ENCODE measurements around the gene MRPL12.

MRPL12 gene

DNA sequence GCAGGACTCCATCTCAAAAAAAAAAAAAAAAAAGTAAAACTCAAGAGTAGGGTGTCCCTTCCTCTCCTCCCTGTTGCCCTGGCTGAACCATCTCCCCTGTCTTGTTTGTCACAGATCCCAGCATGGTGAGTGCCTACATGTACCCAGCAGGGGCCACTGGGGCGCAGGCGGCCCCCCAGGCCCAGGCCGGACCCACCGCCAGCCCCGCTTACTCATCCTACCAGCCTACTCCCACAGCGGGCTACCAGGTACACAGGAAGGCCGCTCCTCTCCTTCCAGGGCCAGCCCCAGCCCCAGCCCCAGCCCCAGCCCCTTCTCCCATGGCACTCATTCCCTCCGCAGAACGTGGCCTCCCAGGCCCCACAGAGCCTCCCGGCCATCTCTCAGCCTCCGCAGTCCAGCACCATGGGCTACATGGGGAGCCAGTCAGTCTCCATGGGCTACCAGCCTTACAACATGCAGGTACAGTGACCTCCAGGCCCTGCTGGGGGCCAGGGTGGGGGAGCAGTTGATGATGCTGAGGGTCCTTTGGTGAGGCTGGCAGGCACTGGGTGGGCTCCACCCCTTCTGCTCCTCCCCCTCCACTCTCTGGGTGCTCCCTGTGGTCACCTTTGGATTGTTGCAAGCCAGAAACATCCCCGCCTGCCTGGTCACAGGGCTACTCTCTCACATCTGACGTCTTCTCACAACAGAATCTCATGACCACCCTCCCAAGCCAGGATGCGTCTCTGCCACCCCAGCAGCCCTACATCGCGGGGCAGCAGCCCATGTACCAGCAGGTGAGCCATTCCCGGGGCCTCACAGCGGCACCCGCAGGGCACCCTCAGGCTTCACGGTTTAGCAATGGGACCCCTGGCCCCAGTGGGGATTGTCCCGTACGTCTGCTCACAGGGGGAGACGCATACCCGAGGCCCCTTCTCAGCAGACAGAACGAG is 2.5 kb upstream of the MRPL12 start:
- DNase-seq (no peak), ATAC-seq (replicated peaks) (no peak)
- H3K27me3 Mint-ChIP-seq: no peaks in the 10 kb centered on the region
- H3K9me3 Mint-ChIP-seq: no peaks in the 10 kb centered on the region
- H3K4me3 Mint-ChIP-seq: peak overlapping the region; percentile 11 to 46
- peaks cover 42 to 49% of the 10 kb centered on the region in 2 donors for H3K36me3 Mint-ChIP-seq
- peaks cover 20 to 51% of the 10 kb centered on the region in 2 donors for H3K4me1 Mint-ChIP-seq
- H3K27ac Mint-ChIP-seq: peak overlapping the region; percentile 99

DNA sequence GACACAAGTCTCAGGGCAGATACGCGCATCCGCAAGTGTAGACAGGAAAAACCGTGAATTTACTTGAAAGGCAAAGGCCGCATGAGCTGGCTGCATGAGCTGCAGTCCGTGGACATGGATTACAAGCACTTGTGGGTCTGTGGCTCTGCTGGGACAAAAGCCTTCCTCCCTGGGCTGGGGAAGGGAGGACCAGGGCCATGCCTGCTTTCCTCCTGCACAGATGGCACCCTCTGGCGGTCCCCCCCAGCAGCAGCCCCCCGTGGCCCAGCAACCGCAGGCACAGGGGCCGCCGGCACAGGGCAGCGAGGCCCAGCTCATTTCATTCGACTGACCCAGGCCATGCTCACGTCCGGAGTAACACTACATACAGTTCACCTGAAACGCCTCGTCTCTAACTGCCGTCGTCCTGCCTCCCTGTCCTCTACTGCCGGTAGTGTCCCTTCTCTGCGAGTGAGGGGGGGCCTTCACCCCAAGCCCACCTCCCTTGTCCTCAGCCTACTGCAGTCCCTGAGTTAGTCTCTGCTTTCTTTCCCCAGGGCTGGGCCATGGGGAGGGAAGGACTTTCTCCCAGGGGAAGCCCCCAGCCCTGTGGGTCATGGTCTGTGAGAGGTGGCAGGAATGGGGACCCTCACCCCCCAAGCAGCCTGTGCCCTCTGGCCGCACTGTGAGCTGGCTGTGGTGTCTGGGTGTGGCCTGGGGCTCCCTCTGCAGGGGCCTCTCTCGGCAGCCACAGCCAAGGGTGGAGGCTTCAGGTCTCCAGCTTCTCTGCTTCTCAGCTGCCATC is 1.7 kb upstream of the MRPL12 start:
- Mint-ChIP-seq H3K9me3 (no peaks in the 10 kb centered on the region), H3K27ac (peak overlapping the region; percentile 99), H3K27me3 (no peaks in the 10 kb centered on the region), H3K36me3 (peaks cover 51 to 54% of the 10 kb centered on the region in 2 donors), H3K4me3 (peak overlapping the region; percentile 96 to 99), H3K4me1 (peaks cover 22 to 59% of the 10 kb centered on the region in 2 donors)
- DNase-seq: no peak
- no peak for ATAC-seq (replicated peaks)

DNA sequence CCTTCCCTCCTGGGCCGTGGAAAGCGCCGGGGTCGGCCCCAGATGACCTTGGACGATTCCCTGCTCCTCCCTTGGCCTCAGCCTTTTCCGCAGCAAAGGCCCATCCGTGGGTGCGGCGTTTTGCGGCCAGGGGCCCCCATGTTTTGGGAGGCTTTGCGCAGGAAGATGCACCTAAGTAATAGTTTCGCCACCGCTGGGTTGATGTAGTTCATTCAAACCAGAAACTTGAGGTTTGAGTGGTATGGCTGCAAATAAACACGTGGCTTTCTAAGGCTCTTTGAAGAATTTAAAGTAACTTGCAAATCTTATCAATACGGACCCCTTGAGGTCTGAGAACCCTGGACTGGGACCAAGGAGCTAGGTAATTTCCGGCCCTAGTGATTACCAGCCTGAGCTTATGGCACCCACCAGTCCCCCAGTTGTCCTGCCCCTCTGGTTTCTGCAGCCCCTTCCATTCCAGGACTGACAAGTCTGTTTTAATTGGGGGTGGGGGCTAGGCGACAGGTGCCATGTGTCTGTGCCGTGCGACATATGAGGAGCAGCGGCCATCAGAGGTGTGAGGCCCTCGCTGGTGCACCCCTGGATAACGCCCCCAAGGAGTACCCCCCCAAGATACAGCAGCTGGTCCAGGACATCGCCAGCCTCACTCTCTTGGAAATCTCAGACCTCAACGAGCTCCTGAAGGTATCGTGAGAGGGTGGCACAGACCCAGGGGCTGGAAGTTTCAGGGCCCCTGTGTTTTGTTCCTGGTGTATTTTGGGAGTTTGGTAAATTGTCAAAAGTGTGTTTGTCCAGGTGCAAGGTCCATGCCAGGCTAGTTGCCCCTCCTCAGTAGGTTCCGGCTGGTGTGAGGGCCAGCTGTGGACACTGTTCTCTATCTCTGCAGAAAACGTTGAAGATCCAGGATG is 834 bp downstream of the MRPL12 start:
- DNase-seq (no peak), ATAC-seq (replicated peaks) (peak in 1 of 2 donors; percentile 4)
- Mint-ChIP-seq H3K27ac (peak overlapping the region; percentile 71), H3K36me3 (peaks cover 39 to 51% of the 10 kb centered on the region in 2 donors), H3K9me3 (no peaks in the 10 kb centered on the region), H3K4me3 (peak overlapping the region; percentile 96 to 99), H3K27me3 (no peaks in the 10 kb centered on the region), H3K4me1 (peaks cover 23 to 51% of the 10 kb centered on the region in 2 donors)

DNA sequence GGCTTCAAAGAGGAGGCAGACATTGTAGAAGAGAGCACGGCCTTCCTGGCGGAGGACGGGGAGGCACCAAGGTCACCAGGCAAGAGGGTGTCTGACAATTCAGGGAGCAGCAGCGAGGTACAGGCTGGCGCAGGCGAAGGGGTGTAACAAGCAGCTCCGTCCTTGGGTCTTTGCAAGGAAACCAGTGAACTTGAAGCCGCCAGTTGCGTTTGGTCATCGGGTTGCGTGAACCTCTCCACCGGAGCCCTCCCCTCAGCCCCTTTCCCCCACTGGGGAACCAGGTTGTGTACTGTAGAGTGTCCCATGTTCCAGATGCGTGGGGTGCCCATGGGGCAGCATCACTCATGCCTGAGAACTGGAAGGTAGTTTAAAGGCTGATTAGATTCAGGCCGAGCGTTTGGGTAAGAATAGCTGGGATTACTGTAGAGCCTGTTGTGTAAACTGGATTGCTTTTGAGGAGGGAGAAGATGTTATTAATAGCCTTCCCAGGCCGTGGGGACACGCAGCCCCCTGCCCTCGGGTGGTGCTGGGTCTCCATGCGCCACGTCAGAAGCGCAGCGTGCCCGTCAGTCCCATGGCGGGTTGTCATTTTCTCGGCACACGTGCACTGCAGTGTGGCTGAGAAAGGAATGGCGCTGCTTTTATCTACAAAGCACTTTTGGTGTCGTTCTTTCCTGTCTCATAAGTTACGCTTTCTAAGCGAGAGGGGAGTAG is 2.5 kb downstream of the MRPL12 start:
- Mint-ChIP-seq H3K27me3 (no peaks in the 10 kb centered on the region), H3K4me3 (peak overlapping the region in 1 of 2 donors; percentile 15), H3K36me3 (peaks cover 39 to 57% of the 10 kb centered on the region in 2 donors), H3K9me3 (no peaks in the 10 kb centered on the region), H3K27ac (peak overlapping the region; percentile 71), H3K4me1 (peaks cover 27 to 51% of the 10 kb centered on the region in 2 donors)
- no peak for DNase-seq
- ATAC-seq (replicated peaks): no peak

DNA sequence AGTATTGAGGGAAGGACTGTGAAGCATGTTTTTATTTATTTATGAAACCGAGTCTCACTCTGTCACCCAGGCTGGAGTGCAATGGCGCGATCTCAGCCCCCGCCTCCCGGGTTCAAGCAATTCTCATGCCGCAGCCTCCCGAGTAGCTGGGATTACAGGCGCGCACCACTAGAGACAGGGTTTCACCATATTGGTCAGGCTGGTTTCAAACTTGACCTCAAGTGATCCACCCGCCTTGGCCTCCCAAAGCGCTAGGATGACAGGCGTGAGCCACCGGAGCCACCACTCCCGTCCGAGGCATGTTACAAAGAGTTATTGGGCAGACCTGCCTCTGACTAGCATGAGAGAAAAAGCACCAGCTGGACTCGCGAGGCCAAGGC is 3.1 kb downstream of the MRPL12 start:
- no peaks in the 10 kb centered on the region for H3K9me3 Mint-ChIP-seq
- no peaks in the 10 kb centered on the region for H3K27me3 Mint-ChIP-seq
- H3K27ac Mint-ChIP-seq: peak overlapping the region; percentile 14
- peaks cover 26 to 51% of the 10 kb centered on the region in 2 donors for H3K4me1 Mint-ChIP-seq
- ATAC-seq (replicated peaks) (no peak), DNase-seq (no peak)
- H3K4me3 Mint-ChIP-seq: no peak overlapping the region
- peaks cover 36 to 56% of the 10 kb centered on the region in 2 donors for H3K36me3 Mint-ChIP-seq

DNA sequence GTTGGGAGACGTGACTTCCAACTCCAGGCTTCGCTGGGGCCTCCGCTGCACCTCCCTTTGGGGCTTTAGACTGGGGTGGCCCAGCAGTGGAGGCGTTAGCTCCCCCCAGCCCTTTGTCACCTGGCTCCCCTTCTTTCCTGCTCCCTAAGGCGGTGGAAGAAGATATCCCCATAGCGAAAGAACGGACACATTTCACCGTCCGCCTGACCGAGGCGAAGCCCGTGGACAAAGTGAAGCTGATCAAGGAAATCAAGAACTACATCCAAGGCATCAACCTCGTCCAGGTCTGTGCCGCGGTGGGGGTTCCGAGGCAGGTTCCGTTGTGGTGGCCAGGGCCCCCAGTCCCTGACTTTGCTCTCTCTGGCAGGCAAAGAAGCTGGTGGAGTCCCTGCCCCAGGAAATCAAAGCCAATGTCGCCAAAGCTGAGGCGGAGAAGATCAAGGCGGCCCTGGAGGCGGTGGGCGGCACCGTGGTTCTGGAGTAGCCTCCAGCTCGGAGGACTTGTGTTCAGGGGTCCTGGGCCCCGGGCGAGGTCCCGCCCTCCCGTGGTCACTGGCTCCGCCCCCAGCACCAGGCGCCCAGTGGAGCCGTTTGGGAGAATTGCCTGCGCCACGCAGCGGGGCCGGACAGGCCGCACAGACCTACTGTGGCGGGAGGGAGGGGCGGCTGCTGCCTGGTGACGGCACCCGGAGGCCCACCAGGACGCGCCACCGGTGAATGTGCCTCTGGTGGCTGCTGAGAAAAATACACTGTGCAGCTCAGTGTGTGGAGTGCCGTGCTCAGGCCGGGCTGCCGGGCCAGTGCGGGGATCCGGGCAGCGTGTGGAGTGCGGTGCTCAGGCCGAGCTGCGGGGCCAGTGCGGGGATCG is 3.8 kb downstream of the MRPL12 start:
- no peak overlapping the region for H3K27ac Mint-ChIP-seq
- no peaks in the 10 kb centered on the region for H3K9me3 Mint-ChIP-seq
- ATAC-seq (replicated peaks): no peak
- no peak for DNase-seq
- H3K27me3 Mint-ChIP-seq: no peaks in the 10 kb centered on the region
- no peak overlapping the region for H3K4me3 Mint-ChIP-seq
- H3K4me1 Mint-ChIP-seq: peaks cover 23 to 50% of the 10 kb centered on the region in 2 donors
- peaks cover 29 to 52% of the 10 kb centered on the region in 2 donors for H3K36me3 Mint-ChIP-seq

DNA sequence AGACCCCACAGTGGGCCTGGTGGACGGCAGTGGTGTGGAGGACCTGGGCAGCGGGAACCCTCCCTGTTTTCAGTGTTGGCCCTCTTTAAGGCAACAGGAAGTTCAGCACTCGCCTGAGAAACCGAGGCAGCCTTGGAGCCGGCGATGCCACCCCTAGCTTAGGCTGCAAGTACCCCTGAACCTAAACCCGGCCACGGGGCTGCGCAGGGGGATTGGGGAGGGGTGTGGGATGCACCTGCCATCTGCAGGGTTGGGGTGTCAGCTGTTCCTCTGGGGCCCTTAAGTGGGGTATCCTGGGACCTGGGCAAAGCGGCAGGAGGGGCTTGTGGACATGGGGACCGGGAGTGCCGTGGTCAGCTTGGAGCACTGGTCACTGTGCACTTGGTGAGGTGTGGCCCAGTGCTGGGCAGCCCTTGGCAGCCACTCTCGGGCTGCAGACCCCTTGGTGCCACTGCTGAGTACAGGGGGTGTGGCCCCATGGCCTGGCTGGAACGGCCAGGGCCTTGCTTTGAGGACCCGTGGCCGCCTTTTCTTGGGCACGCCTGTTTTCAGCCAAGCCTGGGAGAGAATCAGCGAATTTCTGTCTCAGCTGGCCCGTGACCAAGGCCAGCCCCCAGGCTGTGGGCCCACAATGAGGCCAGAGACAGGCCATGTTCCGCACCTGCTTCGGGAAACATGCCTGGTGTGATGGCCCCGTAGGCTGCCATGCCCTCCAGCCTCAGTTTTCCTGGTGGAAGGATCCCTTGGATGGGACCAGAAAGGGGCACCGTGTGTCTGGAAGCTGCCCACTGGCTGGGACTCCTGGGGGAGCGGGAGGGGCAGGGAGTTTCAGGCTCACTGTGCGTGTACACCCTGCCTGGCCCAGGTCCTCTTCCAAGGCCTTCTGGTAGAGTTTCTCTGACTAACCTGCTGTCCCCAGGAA is 4.8 kb downstream of the MRPL12 start:
- Mint-ChIP-seq H3K36me3 (peaks cover 21 to 43% of the 10 kb centered on the region in 2 donors), H3K27me3 (no peaks in the 10 kb centered on the region), H3K27ac (no peak overlapping the region), H3K9me3 (no peaks in the 10 kb centered on the region), H3K4me1 (peaks cover 25 to 46% of the 10 kb centered on the region in 2 donors), H3K4me3 (no peak overlapping the region)
- DNase-seq: no peak
- ATAC-seq (replicated peaks): no peak

DNA sequence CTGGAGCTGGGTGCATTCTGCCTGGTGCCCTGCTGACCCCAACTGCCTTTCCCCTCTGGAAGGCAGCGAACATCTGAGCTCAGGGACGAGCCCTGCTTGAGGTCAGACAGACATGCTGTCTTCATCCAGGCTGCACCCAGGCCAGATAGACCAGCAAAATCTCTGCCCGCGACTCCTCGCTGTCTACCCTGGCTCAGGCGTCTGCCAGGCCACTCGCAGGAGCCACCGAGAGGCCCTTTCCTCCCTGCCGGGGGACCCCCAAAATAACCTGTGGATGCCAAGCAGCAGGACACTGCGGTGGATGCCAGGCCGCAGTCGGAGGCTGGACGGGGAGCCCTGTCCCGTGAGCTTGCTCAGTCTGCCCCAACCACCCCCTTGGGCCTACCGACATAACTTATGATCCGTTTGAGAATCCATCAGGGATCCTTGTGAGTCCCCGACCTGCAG is 5.6 kb downstream of the MRPL12 start:
- Mint-ChIP-seq H3K27ac (peak overlapping the region; percentile 69), H3K36me3 (peaks cover 21 to 43% of the 10 kb centered on the region in 2 donors), H3K4me3 (no peak overlapping the region), H3K9me3 (no peaks in the 10 kb centered on the region), H3K4me1 (peaks cover 25 to 53% of the 10 kb centered on the region in 2 donors), H3K27me3 (no peaks in the 10 kb centered on the region)
- DNase-seq: no peak
- no peak for ATAC-seq (replicated peaks)

DNA sequence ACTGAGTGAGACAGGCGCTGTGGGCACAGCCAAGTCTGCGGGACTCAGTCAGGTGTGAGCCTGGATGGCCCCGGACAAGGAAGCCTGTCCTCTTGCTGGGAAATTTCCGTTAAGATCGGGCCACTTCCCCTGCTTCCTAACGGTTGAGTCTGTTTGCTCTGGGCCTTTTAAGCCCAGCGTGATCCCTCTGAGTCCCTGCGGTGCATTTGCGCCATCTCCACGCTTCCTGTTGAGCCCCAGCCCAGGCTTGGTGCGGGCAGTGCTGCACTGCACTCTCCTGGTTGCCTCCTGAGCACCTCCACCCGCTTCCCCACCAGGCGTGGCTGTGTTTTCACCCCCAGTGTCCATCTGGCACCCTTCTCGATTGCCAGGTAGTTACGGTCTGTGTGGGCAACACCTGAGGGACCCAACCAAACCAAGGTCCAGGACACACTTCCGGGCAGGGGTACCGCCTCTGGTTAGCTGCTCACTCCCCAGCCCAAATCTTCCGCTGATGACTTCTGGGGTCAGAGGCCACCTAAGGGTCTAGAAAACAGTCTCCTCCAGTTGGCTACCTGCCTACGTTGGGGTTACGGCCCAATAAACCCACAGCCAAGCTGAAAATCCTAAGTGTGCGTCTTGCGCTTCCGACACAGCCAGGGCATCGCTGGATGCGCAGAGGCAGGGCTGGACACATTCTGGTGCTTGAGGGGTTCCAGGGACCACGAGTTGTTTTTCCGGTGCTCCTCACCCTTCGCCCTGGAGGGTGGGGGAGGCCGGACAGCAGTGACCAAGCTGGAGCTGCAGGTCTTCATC is 7.5 kb downstream of the MRPL12 start:
- H3K4me3 Mint-ChIP-seq: peak overlapping the region; percentile 80 to 87
- DNase-seq: no peak
- H3K27me3 Mint-ChIP-seq: no peaks in the 10 kb centered on the region
- H3K27ac Mint-ChIP-seq: peak overlapping the region; percentile 92
- no peak for ATAC-seq (replicated peaks)
- no peaks in the 10 kb centered on the region for H3K9me3 Mint-ChIP-seq
- H3K36me3 Mint-ChIP-seq: peaks cover 14 to 32% of the 10 kb centered on the region in 2 donors
- H3K4me1 Mint-ChIP-seq: peaks cover 18 to 49% of the 10 kb centered on the region in 2 donors

DNA sequence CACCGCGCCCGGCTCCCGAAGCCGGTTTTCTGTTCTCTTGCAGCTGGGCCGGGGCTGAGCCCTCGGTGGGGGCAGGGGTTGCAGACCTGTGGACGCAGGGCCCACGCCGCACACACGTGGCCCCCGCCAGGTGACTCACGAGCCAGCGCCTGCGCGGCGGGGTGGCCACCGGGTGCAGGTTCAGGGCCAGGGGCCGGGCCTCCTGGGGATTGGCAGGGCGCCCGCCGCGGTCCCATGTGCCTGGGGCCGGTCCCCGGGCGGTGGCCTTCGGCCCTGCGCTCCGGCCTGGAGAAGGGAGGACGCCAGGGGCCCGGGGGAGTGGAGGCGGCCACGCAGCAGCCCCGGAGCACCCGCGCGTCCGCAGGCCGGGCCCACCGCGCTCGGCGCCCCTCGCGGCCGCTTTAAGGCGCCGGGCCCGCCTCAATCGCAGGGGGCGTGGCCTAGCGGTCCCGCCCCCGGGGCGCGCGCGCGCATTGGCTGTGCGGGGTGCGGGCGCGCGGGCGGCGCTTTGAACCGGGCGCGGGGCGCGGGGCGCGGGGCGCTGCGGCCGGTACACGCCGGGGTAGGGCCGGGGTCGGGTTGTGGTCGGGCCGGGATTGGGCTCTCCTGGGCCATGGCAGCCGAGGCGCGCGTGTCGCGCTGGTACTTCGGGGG is 8.8 kb downstream of the MRPL12 start, which contains the start of gene SLC25A10:
Gene SLC25A10, plus strand, starts transcription at position 471 of the 654 bp plus-strand sequence. Its CDS starts 143 bp downstream, at position 614.
- H3K27ac Mint-ChIP-seq: peak within 1 kb of the TSS; percentile 92
- ATAC-seq (replicated peaks): peak; percentile 83 to 87
- H3K4me3 Mint-ChIP-seq: peak within 1 kb of the TSS; percentile 82 to 87
- no peaks in the 10 kb centered on the region for H3K9me3 Mint-ChIP-seq
- H3K27me3 Mint-ChIP-seq: no peaks in the 10 kb centered on the region
- H3K4me1 Mint-ChIP-seq: peaks cover 15 to 40% of the 10 kb centered on the region in 2 donors
- DNase-seq: peak; percentile 74
- peaks cover 8 to 20% of the 10 kb centered on the region in 2 donors for H3K36me3 Mint-ChIP-seq
